Osteoblast (primary cell): Measurements from ENCODE around the gene AKAP10. TPM values are rescaled to one million over a fixed set of nuclear protein-coding genes. Genes with fewer than 3 reads are reported as not detected.
A peak's percentile ranks its signal among the peaks of the same experiment; 100 is the strongest.
"Not testable (repeated sequence)": the region's sequence is repeated elsewhere in the genome, so short reads cannot be mapped to it uniquely, and the experiment has no call there.

Experiments
- DNase-seq: peaks from one replicate; pipeline ENCODE4 v3.0.0; 2011; ENCODE audit warnings: low spot score, mixed read lengths; ENCODE audit not compliant: insufficient read length; ENCODE audit errors: missing footprints
- H2AFZ ChIP-seq: 2 replicates; pipeline ENCODE4 v1.6.0; 2011; ENCODE audit warnings: mild to moderate bottlenecking, low read length
- H3K27ac ChIP-seq: 2 replicates; pipeline ENCODE4 v1.5.1; 2011; ENCODE audit warnings: mild to moderate bottlenecking, low read depth, low read length, moderate library complexity
- H3K27me3 ChIP-seq: 2 replicates; pipeline ENCODE4 v1.6.0; 2012; ENCODE audit warnings: mild to moderate bottlenecking, control low read depth, inconsistent platforms, low read length, moderate library complexity; ENCODE audit not compliant: insufficient read depth
- H3K36me3 ChIP-seq: 2 replicates; pipeline ENCODE4 v1.5.1; 2011; ENCODE audit warnings: mild to moderate bottlenecking, low read length, control low read depth, moderate library complexity; ENCODE audit not compliant: insufficient read depth
- H3K4me1 ChIP-seq: 2 replicates; pipeline ENCODE4 v1.5.1; 2011; ENCODE audit warnings: mild to moderate bottlenecking, low read length, control low read depth, moderate library complexity; ENCODE audit not compliant: insufficient read depth
- H3K4me2 ChIP-seq: 2 replicates; pipeline ENCODE4 v1.6.0; 2011; ENCODE audit warnings: mild to moderate bottlenecking, low read length; ENCODE audit not compliant: insufficient read depth
- H3K4me3 ChIP-seq: fragments of 200-600 bp; sonication (generic); 3 replicates; pipeline ENCODE4 v1.5.1; 2012; ENCODE audit warnings: mild to moderate bottlenecking, low read length, inconsistent platforms; ENCODE audit not compliant: insufficient read depth
- H3K79me2 ChIP-seq: 2 replicates; pipeline ENCODE4 v1.6.0; 2012; ENCODE audit warnings: mild to moderate bottlenecking, low read length, control low read depth, inconsistent platforms; ENCODE audit not compliant: insufficient read depth
- H3K9me3 ChIP-seq: 2 replicates; pipeline ENCODE4 v1.5.1; 2011; ENCODE audit warnings: low read depth, low read length, control low read depth
- H4K20me1 ChIP-seq: 2 replicates; pipeline ENCODE4 v1.6.0; 2012; ENCODE audit warnings: mild to moderate bottlenecking, low read length, control low read depth; ENCODE audit not compliant: insufficient read depth
- CTCF ChIP-seq: IDR thresholded peaks from 2 replicates; pipeline ENCODE4 v1.5.1; 2011; ENCODE audit warnings: mild to moderate bottlenecking, low read depth, low read length, moderate library complexity; ENCODE audit errors: extremely low read depth
- total RNA-seq: library from RNA; depleted of rRNA; stranded (reverse); fragments of >200 nt; gene quantifications from 2 replicates; pipeline ENCODE4 v1.2.3, GENCODE V29; 2012

AKAP10 gene, protein sequence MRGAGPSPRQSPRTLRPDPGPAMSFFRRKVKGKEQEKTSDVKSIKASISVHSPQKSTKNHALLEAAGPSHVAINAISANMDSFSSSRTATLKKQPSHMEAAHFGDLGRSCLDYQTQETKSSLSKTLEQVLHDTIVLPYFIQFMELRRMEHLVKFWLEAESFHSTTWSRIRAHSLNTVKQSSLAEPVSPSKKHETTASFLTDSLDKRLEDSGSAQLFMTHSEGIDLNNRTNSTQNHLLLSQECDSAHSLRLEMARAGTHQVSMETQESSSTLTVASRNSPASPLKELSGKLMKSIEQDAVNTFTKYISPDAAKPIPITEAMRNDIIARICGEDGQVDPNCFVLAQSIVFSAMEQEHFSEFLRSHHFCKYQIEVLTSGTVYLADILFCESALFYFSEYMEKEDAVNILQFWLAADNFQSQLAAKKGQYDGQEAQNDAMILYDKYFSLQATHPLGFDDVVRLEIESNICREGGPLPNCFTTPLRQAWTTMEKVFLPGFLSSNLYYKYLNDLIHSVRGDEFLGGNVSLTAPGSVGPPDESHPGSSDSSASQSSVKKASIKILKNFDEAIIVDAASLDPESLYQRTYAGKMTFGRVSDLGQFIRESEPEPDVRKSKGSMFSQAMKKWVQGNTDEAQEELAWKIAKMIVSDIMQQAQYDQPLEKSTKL
- 27.5 and 31.5 TPM in 2 replicates for total RNA-seq

DNA sequence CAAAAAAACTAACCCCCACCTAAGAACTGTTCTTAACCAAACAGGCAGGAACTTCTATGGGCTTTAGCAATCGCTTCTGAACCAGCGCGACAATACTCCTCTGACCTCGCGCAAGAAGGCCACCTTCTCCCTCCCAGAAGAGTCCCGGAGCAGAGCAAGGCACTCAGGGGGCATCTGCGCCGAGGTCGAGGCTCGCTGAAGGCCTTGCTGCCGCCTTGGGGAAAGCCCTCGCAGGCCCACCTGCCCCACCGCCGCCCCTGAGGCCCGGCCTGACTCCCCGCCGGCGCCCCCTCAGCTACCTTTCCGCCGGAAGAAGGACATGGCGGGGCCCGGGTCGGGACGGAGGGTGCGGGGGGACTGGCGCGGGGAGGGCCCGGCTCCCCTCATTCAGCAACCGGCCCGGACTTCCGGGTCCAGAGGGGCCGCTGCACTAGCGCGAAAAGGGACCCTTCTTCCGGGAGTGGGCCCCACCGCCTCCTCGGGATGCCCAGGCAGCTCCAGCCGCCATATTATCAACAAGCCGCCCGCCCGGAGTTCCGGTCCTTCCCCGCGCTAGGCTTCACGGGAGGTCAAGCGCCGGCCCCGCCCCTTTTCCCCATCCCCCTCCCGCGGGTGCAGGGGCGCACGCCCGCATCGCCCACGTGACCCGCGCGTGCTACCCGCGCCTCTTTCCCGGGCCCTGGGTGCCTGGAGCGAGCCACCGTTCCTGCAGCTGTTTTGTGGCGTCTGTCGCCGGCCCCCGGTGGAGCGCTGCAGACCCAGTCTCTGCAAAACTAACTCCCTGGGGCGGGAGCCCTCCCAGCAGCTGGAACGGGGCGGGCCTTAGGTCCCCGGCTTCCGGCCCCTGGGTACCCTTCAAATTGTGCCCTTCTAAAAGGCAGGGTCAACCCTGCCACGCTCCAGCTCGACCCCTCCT, at the start of gene AKAP10:
Gene AKAP10, minus strand, starts transcription at position 536 of the 916 bp plus-strand sequence. Its CDS starts 149 bp downstream, at position 387.
- Histone ChIP-seq H3K4me3 (peak within 1 kb of the TSS; percentile 85), H3K9me3 (no peaks in the 10 kb centered on the region), H3K4me2 (peak within 1 kb of the TSS; percentile 92), H3K27ac (peak within 1 kb of the TSS; percentile 72), H3K4me1 (peaks cover 11% of the 10 kb centered on the region), H4K20me1 (peaks cover 6% of the 10 kb centered on the region), H2AFZ (peak within 1 kb of the TSS; percentile 99), H3K79me2 (peaks cover 59% of the 10 kb centered on the region), H3K27me3 (no peaks in the 10 kb centered on the region), H3K36me3 (no peaks in the 10 kb centered on the region)
- no peak for TF ChIP-seq CTCF
- peak; percentile 96 for DNase-seq

DNA sequence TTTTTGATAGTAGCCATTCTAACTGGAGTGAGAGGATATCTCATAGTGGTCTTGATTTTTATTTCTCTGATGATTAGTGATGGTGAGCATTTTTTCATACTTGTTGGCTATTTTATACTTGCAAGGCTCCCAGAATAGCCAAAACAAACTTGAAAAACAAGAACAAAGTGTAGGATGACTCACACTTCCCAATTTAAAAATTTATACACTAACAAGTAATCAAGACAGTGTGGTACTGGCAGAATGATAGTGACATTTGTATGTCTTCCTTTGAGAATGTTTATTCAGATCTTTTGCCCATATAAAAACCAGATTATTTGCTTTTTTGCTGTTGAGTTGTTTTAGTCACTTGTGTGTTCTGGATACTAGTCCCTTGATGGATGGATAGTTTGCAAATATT, 49.3 kb upstream of the AKAP10 start:
- H3K4me3 ChIP-seq = no peak overlapping the region
- no peaks in the 10 kb centered on the region for H3K9me3 ChIP-seq
- H3K36me3 ChIP-seq = no peaks in the 10 kb centered on the region
- H3K27me3 ChIP-seq = peaks cover 4% of the 10 kb centered on the region
- no peak overlapping the region for H3K27ac ChIP-seq
- TF ChIP-seq CTCF = no peak
- no peak overlapping the region for H3K4me2 ChIP-seq
- H4K20me1 ChIP-seq = no peaks in the 10 kb centered on the region
- no peaks in the 10 kb centered on the region for H3K79me2 ChIP-seq
- no peak overlapping the region for H2AFZ ChIP-seq
- DNase-seq = no peak
- no peaks in the 10 kb centered on the region for H3K4me1 ChIP-seq

DNA sequence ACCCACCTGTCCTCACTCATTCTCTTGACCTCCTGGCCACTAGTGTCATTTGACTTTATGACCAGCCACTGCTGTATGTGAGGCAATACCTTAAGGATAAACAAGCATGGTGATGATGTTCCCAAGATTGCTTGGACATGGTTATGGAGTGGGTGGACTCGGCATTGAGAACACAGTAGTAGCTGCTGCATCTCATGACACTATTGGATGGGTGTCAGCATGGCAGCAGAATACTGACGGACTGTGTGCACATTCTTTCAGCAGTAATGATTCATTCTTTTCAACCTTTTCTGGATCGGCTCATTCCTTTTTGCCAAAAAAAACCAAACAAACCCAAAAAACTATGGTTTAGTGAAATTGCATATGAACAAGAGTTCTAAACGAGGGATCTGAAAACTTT, 45.1 kb upstream of the AKAP10 start:
- Histone ChIP-seq H3K36me3 (no peaks in the 10 kb centered on the region), H3K79me2 (no peaks in the 10 kb centered on the region), H3K4me3 (no peak overlapping the region), H3K9me3 (no peaks in the 10 kb centered on the region), H3K27ac (no peak overlapping the region), H2AFZ (no peak overlapping the region), H4K20me1 (no peaks in the 10 kb centered on the region), H3K27me3 (peaks cover 4% of the 10 kb centered on the region), H3K4me2 (no peak overlapping the region), H3K4me1 (no peaks in the 10 kb centered on the region)
- no peak for TF ChIP-seq CTCF
- DNase-seq = no peak

- not testable (repeated sequence) for H3K79me2 ChIP-seq, H3K4me2 ChIP-seq, H3K36me3 ChIP-seq, H3K4me3 ChIP-seq, H3K9me3 ChIP-seq, H3K4me1 ChIP-seq, H4K20me1 ChIP-seq, H2AFZ ChIP-seq, H3K27ac ChIP-seq, DNase-seq
- peaks cover 10% of the 10 kb centered on the region for H3K27me3 ChIP-seq
These were observed 38.9 kb upstream of the AKAP10 start for GRCh38 chr17:20016475-20016992.
